IPS-NIHi7 (cell line): ENCODE results near the gene IARS2.
"Not testable (repeated sequence)": the region's sequence is repeated elsewhere in the genome, so short reads cannot be mapped to it uniquely, and the experiment has no call there.

ENCODE experiments used
- DNase-seq: peaks from one replicate; pipeline ENCODE4 v3.0.0; 2012; ENCODE audit warnings: mixed read lengths; ENCODE audit errors: extremely low spot score

Gene IARS2

DNA sequence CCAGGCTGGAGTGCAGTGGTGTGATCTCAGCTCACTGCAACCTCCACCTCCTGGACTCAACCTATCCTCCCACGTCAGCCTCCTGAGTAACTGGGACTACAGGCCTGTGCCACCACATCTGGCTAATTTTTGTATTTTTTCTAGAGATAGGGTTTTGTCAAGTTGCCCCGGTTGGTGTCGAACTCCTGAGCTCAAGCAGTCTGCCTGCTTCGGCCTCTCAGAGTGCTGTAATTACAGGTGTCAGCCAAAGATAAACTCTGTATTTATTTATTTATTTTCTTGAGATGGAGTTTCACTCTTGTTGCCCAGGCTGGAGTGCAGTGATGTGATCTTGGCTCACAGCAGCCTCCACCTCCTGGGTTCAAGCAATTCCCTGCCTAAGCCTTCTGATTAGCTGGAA is 18.7 kb downstream of the IARS2 start:
- not testable (repeated sequence) for DNase-seq

DNA sequence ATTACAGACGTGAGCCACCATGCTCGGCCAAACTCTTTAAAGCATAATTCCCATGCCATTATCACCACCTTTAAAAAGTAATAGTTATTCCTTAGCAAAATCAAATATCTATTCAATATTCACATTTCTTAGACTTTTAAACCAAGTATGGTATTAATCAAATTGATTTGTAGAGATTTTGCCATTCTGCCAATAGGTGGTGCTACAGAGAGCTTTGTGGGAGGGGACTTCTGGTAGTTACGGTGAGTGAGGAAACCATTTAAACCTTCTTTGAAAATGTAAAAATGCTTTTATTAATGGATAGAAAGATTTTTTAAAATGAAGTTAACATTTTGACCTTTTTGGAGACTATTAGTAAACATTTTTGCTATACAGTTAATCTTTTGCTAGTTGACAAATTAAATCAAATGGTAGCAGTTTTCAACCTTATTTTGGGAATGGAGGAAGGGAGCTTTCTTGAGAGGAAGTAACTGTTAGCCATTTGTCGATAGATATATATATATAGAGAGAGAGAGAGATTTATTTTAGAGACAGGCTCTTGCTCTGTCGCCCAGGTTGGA is 19.3 kb downstream of the IARS2 start:
- peak; percentile 28 for DNase-seq

DNA sequence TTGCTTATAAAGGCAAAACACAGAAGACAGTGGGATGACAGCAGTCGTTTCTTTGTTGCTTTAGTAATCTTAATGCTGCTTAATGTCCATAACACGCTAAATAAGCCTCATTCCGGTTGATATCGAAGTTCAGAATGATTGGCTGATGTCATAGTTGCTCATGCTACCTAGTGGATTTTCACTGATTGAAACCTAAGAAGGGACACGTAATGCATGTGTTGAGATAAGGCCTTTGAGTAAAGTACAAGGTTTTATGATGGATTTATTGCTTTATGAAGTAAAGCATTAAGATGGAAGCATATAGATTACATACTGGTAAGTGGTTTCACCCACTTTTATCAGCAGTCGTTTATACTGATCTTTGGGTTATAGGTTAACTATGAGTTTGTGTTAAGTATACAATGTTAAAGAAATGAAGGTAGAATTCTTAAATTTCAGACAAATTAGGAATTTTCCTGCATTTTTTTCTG is 25.1 kb downstream of the IARS2 start:
- no peak for DNase-seq

DNA sequence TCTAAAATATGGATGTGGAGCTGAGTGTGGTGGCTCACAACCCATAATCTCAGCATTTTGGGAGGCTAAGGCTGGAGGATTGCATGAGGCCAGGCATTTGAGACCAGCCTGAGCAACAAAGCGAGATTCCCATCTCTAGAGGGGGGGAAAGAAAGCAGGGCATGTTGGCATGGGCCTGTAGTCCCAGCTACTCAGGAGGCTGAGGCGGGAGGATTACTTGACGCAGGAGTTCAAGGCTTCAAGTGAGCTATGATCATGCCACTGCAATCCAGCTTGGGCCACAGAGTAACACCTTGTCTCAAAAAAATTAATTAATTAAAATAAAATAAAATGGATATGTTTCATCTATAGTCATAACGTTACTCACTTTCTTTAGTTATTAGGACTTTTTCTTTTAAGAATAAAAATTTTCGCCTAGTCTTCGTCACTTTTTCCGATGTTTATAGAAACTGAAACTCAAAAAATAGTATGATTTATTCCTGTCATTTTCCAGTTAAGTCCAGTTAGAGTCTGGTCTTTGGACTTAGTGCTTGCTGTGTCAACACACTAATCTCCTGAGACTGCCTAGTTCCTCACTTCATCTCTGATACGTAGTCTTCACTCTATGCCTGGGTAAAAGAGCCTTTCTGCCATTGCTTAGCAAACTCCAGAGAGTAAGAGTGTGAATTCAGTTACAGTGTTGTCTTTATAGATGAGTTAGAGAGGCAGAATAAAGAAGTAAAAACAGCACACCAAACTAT is 28.0 kb downstream of the IARS2 start:
- DNase-seq: no peak

DNA sequence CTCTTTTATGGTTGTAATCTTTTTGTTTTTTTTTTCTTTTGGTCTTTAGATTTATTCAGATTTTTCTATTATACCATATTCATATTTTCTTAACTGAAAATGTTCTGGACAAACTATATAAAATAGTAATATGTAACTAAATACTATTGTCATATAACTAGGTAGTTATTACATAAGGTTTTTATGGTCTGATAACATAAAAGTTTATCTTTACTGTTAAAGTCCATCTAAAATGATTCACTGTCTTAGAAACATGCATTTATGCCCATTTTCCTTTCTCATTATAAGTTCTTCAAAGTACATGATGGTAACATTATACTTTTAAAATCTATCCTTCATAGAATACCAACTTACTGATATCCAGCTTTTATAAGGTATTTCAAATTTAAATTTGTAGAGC is 29.1 kb downstream of the IARS2 start:
- DNase-seq: no peak

DNA sequence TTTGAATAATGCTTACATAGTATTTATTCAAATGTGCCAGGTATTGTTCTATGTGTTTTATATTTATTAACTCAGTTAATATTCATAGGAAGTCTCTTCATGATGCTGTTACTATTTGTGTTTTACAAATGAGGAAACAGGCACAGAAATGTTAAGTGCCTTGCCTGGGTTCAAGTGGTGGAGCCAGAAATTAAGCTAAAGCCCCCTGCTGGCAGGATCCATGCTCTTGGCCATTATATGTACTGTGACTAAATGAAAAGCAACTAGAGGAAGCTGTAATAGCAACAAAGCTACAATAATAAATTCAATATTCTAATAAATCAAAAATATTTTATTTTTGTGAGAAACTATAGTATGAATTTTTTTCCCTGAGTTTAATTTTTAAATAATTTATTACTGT is 30.0 kb downstream of the IARS2 start:
- DNase-seq: peak; percentile 16

DNA sequence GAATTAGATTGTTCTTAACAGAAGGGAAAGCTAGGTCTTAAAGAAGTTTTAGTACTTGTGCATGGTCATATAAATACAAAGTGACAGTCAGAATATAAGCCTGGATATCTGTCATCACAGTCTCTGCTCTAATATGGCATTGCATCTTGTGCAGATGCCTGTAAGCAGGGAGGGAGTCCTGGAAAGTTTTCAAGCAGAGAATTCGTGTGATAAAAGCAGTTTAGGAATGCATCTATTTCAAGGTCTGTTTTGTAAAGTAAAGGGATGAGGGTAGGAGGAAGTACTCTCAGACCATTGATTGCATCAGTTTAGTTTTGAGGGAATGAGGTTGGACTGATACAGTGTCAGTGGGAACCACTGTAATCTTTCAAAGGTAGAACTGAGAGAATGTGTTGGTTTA is 30.6 kb downstream of the IARS2 start:
- no peak for DNase-seq

DNA sequence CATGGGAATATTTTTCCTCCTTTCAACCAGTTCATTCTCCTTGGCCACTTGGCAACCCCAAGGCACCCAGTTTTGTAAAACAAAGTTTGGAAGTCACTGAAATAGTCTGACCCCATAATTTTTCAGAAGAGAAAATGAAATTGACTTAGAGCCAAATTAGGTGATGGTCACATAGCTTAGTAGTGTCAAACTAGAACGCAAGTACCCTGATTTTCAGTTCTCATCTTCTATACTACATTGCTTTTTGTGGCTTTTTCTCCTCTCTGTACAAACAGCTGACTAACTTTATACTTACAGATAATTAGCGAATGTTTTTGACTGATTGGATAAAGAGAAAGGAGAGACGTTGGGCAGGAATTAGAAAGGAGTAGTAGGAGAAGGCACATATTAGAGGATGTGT is 33.1 kb downstream of the IARS2 start:
- DNase-seq: no peak

DNA sequence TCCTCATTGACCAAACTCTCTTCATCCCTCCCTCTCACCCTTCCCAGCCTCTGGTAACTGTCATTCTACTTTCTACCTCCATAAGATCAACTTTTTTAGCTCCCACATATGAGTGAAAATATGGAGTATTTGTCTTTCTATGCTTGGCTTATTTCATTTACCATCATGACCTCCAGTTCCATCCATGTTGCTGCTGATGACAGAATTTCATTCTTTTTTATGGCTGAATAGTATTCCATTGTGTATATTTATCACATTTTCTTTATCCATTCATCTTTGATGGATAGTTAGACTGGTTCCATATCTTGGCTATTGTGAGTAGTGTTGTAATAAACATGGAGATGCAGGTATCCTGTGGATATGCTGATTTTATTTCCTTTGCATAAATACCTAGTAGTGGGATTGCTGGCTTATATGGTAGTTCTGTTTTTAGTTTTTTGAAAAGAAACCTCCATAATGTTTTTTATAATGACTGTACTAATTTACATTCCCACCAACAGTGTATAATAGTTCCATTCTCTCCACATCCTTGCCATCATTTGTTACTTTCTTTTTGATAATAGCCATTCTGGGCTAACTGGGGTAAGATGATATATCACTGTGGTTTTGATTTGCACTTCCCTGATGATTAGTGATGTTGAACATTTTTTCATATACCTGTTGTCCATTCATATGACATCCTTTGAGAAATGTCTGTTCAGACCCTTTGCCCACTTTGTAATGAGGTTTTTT is 35.7 kb downstream of the IARS2 start:
- no peak for DNase-seq

DNA sequence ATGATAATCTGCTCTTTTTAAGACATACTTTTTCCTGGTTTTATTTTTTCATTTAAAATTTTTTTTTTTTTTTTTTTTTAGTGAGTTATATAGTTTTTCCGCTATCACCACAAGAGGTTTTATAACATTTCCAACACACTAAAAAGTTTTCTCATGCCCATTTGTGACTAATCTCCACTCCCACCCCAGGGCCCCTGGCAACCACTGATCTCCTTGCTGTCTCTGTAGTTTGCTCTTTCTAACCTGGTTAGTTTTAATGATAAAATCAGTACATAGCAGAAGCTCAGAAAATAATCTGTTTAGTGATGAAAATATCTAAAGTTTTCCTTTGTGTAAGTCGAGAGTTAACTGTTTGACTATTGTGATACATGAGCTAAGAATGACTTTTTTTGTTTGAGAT is 41.8 kb downstream of the IARS2 start:
- DNase-seq: no peak

DNA sequence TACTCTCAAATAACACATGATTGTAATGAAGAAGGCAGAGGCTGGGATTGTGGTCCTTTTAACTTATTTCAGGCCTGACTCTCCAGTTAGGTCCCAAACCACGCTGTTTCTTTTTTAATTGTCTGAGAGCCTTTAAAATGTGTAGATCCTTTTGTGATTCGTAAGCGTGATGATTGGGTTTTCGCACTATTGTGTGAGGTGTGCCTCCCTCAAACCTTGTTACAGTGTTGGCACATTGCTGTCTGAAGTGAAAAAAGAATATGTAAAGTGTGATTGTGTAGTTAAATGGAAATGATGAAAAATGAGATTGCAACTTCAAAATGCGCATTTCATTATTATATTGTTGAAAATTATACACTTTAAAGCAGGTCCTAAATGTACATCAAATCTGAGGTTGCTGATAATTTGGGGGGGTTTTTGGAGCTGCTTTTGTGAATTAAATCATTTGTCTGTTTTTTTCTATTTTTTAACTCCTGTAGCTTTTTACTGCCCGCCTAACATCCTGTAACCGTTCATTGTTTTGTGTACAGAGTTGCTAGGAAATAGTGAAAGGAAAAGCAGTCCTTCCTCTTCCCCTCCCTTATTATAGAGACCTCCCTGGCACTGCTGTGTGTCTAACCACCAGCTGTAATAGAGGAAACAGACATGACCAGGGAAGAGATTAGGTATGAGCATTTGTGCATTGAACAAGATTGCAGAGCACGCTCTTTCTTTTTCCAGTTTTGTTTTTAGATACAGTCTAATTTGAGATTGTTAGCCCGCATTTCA is 43.3 kb downstream of the IARS2 start:
- DNase-seq: no peak

DNA sequence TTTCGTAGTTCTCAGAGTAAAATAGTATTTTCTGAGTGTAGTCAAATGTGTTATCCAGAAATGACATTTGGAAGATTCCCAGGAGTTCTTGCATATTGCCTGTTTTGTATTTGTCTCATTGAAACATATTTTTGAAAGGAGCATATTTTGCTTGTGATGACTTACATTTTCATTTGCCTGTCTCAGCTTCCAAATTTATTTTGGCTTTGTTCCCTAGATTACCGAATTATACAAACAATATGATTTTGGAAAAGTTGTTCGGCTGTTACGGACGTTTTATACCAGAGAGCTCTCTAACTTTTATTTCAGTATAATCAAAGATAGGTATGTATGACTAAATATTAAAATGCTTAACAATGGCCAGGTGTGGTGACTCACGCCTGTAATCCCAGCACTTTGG is 46.0 kb downstream of the IARS2 start:
- no peak for DNase-seq

DNA sequence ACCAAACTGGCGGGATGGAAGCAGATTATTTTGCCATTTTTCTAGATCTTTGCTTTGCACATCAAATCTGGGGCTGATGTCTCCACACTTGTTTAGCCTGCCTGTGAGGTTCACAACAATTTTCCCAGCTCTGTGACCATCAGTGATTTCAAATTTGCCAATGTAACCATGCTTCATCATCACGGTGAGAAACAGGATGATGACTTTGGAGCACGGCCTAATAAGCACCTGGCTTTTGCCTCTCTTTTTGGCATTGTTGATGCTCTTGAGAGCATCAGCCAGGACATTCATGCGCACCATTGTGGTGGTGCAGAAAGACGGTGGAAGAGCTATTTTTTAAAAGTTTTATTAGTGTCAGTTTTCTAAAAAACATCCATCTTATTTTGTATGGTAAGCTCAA is 50.1 kb downstream of the IARS2 start:
- DNase-seq: no peak

DNA sequence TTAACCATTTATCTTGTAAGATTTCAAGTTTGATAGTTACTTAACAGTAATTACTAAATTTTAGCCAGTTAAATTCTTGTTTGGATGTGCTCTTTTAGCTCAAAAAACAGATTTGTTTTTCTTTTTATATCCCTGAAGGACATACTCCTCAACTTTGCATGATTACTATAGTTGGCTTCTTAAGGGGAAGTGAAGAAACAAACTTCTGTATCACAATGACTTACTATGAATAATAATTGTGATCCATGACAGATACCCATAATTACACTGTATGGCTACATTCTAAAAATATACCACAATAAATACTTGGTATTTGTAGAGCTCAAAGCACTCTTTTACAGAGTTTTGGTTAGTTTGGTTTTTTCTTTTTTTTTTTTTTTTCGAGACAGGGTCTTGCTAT is 55.8 kb downstream of the IARS2 start:
- no peak for DNase-seq

DNA sequence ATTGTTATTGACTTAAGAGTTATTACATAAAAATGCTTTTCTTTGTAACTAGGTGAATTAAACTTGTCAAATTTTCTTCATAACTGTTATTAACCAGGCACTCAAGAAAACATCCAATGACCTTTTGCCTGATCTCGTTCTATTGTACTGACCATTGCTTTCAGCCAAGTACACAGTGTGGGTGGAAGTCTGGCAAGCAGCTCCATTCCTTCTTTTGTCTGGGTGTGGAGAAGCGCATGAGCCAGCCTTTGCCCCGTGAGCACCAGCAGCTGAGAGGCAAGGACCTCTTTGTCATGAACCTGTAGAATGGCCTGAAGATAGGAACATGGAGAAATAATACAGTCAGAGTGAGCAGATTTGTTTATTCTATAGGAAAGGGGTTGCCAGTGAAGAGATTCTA is 57.5 kb downstream of the IARS2 start:
- DNase-seq: no peak

DNA sequence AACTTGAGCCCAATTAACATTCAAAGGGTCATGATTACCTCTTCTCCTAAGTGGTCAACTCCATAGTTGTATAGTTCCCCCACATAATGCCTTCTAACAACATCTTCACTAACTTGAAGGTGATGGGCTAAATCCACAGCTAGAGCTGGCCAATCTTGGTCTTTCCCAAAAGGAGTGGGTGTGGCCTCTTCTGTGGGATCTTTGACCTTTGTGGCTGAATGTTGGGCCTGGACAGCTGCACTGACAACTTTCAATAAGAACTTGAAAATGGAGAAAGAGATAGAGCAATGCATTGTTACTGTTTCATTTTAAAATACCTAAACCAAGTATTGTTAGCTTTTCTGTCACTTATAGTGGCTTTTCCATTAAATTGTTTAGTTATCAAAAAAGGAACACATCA is 59.2 kb downstream of the IARS2 start:
- DNase-seq: no peak

DNA sequence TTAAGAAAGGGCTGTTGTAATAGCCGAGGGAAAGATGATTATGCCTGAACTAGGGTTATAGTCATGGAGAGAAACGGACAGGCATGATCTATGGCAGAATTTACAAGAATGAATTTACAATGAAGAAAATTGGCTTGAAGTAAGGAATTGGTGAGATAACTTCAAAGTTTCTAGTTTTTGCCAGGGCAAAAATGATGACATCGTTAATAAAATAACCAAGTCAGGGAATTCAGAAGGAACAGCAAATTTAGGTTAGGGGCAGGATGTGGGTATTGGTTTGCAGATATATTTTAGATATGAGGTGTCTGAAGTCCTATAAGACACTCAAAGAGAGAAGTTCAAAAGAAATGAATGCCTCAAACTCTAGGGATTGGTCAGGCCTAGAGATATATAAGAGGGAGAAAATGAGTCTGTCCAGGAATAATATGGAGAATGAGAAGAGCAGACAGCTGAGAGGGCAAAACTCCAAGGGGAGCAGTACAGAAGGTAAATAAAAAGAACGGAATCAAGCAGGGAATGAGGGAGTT is 62.8 kb downstream of the IARS2 start:
- DNase-seq: no peak

DNA sequence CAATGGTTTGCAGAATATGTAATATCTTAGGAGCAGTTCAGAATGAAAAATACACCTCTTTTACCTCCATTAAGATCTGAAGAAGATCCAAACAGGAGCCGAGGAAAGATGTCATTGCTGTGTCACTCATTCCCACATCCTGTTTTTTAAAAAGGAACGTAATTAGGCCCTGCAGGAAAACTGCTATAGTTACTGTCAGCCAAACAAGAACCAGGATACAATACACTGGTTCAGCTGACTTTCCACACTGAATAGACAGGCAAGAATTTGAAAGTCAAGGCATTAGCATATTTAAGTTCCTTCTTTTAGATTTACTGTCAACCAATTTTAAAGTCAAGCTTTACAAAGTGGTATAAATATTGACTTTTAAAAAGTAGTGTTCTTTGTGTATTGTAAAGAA is 63.8 kb downstream of the IARS2 start:
- no peak for DNase-seq

DNA sequence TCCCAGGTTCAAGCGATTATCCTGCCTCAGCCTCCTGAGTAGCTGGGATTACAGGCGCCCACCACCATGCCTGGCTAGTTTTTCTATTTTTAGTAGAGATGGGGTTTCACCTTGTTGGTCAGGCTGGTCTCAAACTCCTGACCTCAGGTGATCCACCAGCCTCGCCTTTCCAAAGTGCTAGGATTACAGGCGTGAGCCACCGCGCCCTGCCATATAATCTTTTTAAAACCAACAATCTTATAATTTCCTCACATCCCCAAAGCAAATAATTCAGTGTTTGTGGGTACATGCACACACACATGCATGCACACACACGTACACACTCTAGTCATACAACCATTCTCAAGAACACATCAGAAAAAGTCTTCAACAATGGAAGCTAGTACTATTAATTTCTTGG is 64.6 kb downstream of the IARS2 start:
- not testable (repeated sequence) for DNase-seq

DNA sequence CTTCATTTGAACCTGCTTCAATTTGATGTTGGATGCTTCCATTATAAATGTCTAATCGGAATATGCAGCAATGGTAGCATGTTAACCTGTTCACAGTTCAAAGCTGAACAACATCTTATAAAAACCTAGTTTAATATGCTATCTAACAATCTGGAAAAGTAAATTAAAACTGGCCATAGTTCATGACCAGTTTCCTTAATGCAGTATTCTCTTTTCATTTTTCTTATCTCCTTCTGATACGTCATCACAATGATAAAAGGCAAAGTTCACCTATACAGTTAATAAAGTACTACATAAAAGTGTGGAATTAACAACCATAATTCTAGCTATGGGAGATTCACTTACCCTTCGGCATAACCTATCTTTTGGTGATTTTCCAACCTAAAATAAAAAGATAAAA is 65.1 kb downstream of the IARS2 start:
- no peak for DNase-seq

DNA sequence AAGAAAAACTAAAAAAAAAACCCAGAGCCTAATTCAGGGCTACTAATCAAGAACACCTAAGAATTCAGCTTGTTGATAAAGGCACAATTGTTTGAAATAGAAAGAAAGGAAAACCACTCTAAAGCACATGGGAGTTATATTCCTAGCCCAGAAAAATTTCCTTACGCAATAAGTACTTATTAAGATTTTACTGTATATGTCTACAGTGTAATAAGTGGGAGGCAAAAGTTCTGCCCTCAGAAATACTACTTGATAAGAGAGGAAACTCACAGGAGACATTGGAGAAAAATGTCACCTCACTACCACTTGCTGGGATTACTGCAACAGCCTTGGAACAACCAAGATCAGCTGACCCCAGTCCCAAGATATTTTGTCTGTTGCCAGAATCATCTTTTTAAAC is 66.1 kb downstream of the IARS2 start:
- DNase-seq: no peak

DNA sequence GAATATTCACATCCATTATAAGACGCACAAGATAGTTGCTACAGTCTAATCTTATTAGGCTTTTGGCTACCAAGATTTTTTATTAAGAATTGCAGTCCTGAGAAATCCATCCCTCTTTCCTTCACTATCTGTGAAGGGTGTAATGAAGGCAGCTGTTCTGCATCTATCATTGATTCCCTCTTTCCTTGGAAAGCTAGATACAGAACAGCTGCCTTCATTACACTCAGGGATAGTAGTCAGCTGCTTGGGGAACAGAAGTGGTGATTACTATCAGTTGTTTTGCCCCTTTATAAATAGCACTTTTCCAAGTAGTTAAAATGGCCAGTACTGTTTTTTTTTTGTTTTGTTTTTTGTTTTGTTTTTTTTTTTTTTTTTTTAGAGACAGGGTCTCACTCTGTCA is 70.2 kb downstream of the IARS2 start:
- no peak for DNase-seq
